ENCODE data around the gene OR10P1. TPM values are rescaled to one million over a fixed set of nuclear protein-coding genes. Genes with fewer than 3 reads are reported as not detected.

The OR10P1 gene
- total and polyA plus RNA-seq, 3 donors from 2014 or later, result not detected

GRCh38 chr12:55658212-55658611, 21.5 kb downstream of the OR10P1 start:
- no peaks in the 10 kb centered on the region for H3K36me3 ChIP-seq (ENCODE audit: low read depth, missing control alignments)
- peaks cover 15% of the 10 kb centered on the region for H3K4me1 ChIP-seq
- intact Hi-C loops (cut with DNase I; ENCODE audit: low total_unique reads), result no loop called here
- no peaks in the 10 kb centered on the region for H3K27me3 ChIP-seq
- peak overlapping the region; percentile 52 to 89 for H3K27ac ChIP-seq
- no peak for TF ChIP-seq CTCF (IDR thresholded peaks at IDR 0.05)
- WGBS, 2 donors, result 88 to 92% methylated on average over 6 of the region's 6 CpGs
- DNase-seq, result no peak
- no peak overlapping the region for H3K4me3 ChIP-seq
- H3K9me3 ChIP-seq, result no peaks in the 10 kb centered on the region

GRCh38 chr12:55658635-55659391, 22.1 kb downstream of the OR10P1 start:
- Histone ChIP-seq H3K27me3 (no peaks in the 10 kb centered on the region), H3K27ac (peak overlapping the region; percentile 52 to 89), H3K36me3 (ENCODE audit: low read depth, missing control alignments) (no peaks in the 10 kb centered on the region), H3K4me3 (no peak overlapping the region), H3K9me3 (no peaks in the 10 kb centered on the region), H3K4me1 (peaks cover 15% of the 10 kb centered on the region)
- DNase-seq, result no peak
- TF ChIP-seq CTCF (IDR thresholded peaks at IDR 0.05) (no peak), POLR2A (IDR thresholded peaks at IDR 0.05) (no peak)
- intact Hi-C loops (cut with DNase I; ENCODE audit: low total_unique reads), result no loop called here
- WGBS, 2 donors, result 46 to 55% methylated on average over 3 of the region's 3 CpGs

GRCh38 chr12:55659486-55660385, 23.0 kb downstream of the OR10P1 start:
- 21 to 45% methylated on average over 9 of the region's 9 CpGs for WGBS, 2 donors
- DNase-seq, result peak; percentile 87
- Histone ChIP-seq H3K4me3 (no peak overlapping the region), H3K27me3 (no peaks in the 10 kb centered on the region), H3K9me3 (no peaks in the 10 kb centered on the region), H3K27ac (peak overlapping the region; percentile 52 to 89), H3K4me1 (peaks cover 15% of the 10 kb centered on the region), H3K36me3 (ENCODE audit: low read depth, missing control alignments) (no peaks in the 10 kb centered on the region)
- intact Hi-C loops (cut with DNase I; ENCODE audit: low total_unique reads), result no loop called here
- TF ChIP-seq POLR2A (IDR thresholded peaks at IDR 0.05) (no peak), CTCF (IDR thresholded peaks at IDR 0.05) (peak; percentile 36 to 38 (median 37))

GRCh38 chr12:55663391-55663790, 26.7 kb downstream of the OR10P1 start:
- Histone ChIP-seq H3K27me3 (no peaks in the 10 kb centered on the region), H3K4me1 (peaks cover 7% of the 10 kb centered on the region), H3K27ac (no peak overlapping the region), H3K9me3 (no peaks in the 10 kb centered on the region), H3K36me3 (ENCODE audit: low read depth, missing control alignments) (no peaks in the 10 kb centered on the region), H3K4me3 (no peak overlapping the region)
- WGBS, 2 donors, result 62 to 79% methylated on average over 1 of the region's 1 CpG
- intact Hi-C loops (cut with DNase I; ENCODE audit: low total_unique reads), result no loop called here
- DNase-seq, result no peak
- TF ChIP-seq CTCF (IDR thresholded peaks at IDR 0.05) (no peak), POLR2A (IDR thresholded peaks at IDR 0.05) (no peak)

Data from testis (tissue), 3 donors.